Measurements from ENCODE around the gene ZNF778.
"Not testable (repeated sequence)": the region's sequence is repeated elsewhere in the genome, so short reads cannot be mapped to it uniquely, and the experiment has no call there.

The ZNF778 gene

DNA sequence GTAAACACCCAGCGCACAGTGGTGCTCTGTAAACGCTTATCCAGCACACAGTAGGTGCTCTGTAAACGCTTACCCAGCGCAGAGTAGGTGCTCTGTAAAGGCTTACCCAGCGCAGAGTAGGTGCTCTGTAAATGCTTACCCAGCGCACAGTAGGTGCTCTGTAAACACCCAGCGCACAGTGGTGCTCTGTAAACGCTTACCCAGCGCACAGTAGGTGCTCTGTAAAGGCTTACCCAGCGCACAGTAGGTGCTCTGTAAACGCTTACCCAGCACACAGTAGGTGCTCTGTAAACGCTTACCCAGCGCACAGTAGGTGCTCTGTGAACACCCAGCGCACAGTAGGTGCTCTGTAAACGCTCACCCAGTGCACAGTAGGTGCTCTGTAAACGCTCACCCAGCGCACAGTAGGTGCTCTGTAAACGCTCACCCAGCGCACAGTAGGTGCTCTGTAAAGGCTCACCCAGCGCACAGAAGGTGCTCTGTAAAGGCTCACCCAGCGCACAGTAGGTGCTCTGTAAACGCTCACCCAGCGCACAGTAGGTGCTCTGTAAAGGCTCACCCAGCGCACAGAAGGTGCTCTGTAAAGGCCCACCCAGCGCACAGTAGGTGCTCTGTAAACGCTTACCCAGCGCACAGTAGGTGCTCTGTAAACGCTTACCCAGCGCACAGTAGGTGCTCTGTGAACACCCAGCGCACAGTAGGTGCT lies 31.5 kb upstream of the ZNF778 start:
- not testable (repeated sequence) for H3K9ac ChIP-seq (ENCODE audit: low read length); H3K4me1 ChIP-seq (ENCODE audit: control insufficient read depth, insufficient read depth, low read length); H3K9me3 ChIP-seq (ENCODE audit: control insufficient read depth, low read length); H3K4me3 ChIP-seq (ENCODE audit: low read length); H3K36me3 ChIP-seq (ENCODE audit: control insufficient read depth, insufficient read depth, low read length); H3K27me3 ChIP-seq (ENCODE audit: control insufficient read depth, insufficient read depth, low read length)

- not testable (repeated sequence) for H3K4me3 ChIP-seq (ENCODE audit: low read length)
Observed at GRCh38 chr16:89186593-89187031, 30.9 kb upstream of the ZNF778 start.

GRCh38 chr16:89187032-89187769 lies 30.3 kb upstream of the ZNF778 start:
- Histone ChIP-seq H3K4me3 (ENCODE audit: low read length) (no peak overlapping the region), H3K27me3 (ENCODE audit: control insufficient read depth, insufficient read depth, low read length) (peaks cover 7% of the 10 kb centered on the region), H3K36me3 (ENCODE audit: control insufficient read depth, insufficient read depth, low read length) (no peaks in the 10 kb centered on the region), H3K4me1 (ENCODE audit: control insufficient read depth, insufficient read depth, low read length) (peaks cover 2% of the 10 kb centered on the region), H3K9ac (ENCODE audit: low read length) (no peak overlapping the region), H3K9me3 (ENCODE audit: control insufficient read depth, low read length) (no peaks in the 10 kb centered on the region)

More at GRCh38 chr16:89186593-89187031, 30.9 kb upstream of the ZNF778 start:
- not testable (repeated sequence) for H3K9ac ChIP-seq (ENCODE audit: low read length); H3K9me3 ChIP-seq (ENCODE audit: control insufficient read depth, low read length); H3K27me3 ChIP-seq (ENCODE audit: control insufficient read depth, insufficient read depth, low read length); H3K4me1 ChIP-seq (ENCODE audit: control insufficient read depth, insufficient read depth, low read length); H3K36me3 ChIP-seq (ENCODE audit: control insufficient read depth, insufficient read depth, low read length)

DNA sequence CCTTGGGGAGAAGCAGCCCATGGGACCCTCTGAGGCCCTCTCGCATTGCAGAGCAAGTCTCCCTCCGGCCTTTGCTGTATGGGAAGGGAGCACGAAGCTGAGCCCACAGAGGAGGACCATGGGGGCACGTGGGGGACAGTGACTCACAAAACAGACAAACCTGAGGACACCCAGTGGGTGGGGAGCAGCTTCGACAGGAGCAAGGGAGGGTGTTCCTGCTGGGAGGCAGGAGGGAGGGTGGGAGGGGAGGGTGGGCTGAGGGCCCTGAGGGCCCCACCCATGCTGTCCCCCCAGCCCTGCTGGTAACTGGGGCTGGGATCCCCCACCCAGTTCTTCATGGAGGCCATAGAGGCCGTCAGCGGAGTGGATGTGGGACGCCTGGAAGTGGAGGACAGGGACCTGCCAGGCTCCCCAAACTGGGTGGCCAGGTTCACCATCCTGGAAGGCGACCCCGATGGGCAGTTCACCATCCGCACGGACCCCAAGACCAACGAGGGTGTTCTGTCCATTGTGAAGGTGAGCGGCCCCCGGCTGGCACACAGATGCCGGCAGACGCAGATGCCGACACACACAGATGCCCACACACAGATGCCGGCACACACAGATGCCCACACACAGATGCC lies 29.6 kb upstream of the ZNF778 start:
- no peaks in the 10 kb centered on the region for H3K9me3 ChIP-seq (ENCODE audit: control insufficient read depth, low read length)
- H3K9ac ChIP-seq (ENCODE audit: low read length), result no peak overlapping the region
- H3K4me1 ChIP-seq (ENCODE audit: control insufficient read depth, insufficient read depth, low read length), result peaks cover 3% of the 10 kb centered on the region
- H3K36me3 ChIP-seq (ENCODE audit: control insufficient read depth, insufficient read depth, low read length), result no peaks in the 10 kb centered on the region
- peaks cover 7% of the 10 kb centered on the region for H3K27me3 ChIP-seq (ENCODE audit: control insufficient read depth, insufficient read depth, low read length)
- H3K4me3 ChIP-seq (ENCODE audit: low read length), result no peak overlapping the region

DNA sequence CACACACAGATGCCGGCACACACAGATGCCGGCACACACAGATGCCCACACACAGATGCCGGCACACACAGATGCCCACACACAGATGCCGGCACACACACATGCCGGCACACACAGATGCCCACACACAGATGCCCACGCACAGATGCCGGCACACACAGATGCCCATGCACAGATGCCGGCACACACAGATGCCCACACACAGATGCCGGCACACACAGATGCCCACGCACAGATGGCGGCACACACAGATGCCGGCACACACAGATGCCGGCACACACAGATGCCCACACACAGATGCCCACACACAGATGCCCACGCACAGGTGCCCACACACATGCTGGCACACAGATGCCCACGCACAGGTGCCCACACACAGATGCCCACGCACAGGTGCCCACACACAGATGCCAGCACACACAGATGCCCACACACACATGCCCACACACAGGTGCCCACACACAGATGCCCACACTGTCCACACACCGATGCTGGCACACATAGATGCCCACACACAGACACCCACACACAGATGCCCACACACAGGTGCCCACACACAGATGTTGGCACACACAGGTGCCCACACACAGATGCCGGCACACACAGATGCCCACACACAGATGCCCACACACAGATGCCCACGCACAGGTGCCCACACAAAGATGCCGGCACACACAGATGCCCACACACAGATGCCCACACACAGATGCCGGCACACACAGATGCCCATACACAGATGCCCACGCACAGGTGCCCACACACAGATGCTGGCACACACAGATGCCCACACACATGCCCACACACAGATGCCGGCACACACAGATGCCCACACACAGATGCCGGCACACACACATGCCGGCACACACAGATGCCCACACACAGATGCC lies 28.8 kb upstream of the ZNF778 start:
- not testable (repeated sequence) for H3K9ac ChIP-seq (ENCODE audit: low read length); H3K27me3 ChIP-seq (ENCODE audit: control insufficient read depth, insufficient read depth, low read length); H3K4me3 ChIP-seq (ENCODE audit: low read length); H3K9me3 ChIP-seq (ENCODE audit: control insufficient read depth, low read length); H3K36me3 ChIP-seq (ENCODE audit: control insufficient read depth, insufficient read depth, low read length); H3K4me1 ChIP-seq (ENCODE audit: control insufficient read depth, insufficient read depth, low read length)

GRCh38 chr16:89189358-89190025 lies 28.0 kb upstream of the ZNF778 start:
- peaks cover 3% of the 10 kb centered on the region for H3K4me1 ChIP-seq (ENCODE audit: control insufficient read depth, insufficient read depth, low read length)
- no peaks in the 10 kb centered on the region for H3K9me3 ChIP-seq (ENCODE audit: control insufficient read depth, low read length)
- no peaks in the 10 kb centered on the region for H3K36me3 ChIP-seq (ENCODE audit: control insufficient read depth, insufficient read depth, low read length)
- peaks cover 13% of the 10 kb centered on the region for H3K27me3 ChIP-seq (ENCODE audit: control insufficient read depth, insufficient read depth, low read length)
- H3K4me3 ChIP-seq (ENCODE audit: low read length), result no peak overlapping the region
- H3K9ac ChIP-seq (ENCODE audit: low read length), result no peak overlapping the region

GRCh38 chr16:89190150-89190958 lies 27.1 kb upstream of the ZNF778 start:
- Histone ChIP-seq H3K36me3 (ENCODE audit: control insufficient read depth, insufficient read depth, low read length) (no peaks in the 10 kb centered on the region), H3K4me3 (ENCODE audit: low read length) (no peak overlapping the region), H3K4me1 (ENCODE audit: control insufficient read depth, insufficient read depth, low read length) (peaks cover 3% of the 10 kb centered on the region), H3K9me3 (ENCODE audit: control insufficient read depth, low read length) (no peaks in the 10 kb centered on the region), H3K27me3 (ENCODE audit: control insufficient read depth, insufficient read depth, low read length) (peaks cover 13% of the 10 kb centered on the region), H3K9ac (ENCODE audit: low read length) (no peak overlapping the region)

- no peak overlapping the region for H3K9ac ChIP-seq (ENCODE audit: low read length)
- peaks cover 13% of the 10 kb centered on the region for H3K27me3 ChIP-seq (ENCODE audit: control insufficient read depth, insufficient read depth, low read length)
- no peaks in the 10 kb centered on the region for H3K36me3 ChIP-seq (ENCODE audit: control insufficient read depth, insufficient read depth, low read length)
- peaks cover 3% of the 10 kb centered on the region for H3K4me1 ChIP-seq (ENCODE audit: control insufficient read depth, insufficient read depth, low read length)
- H3K4me3 ChIP-seq (ENCODE audit: low read length), result no peak overlapping the region
- no peaks in the 10 kb centered on the region for H3K9me3 ChIP-seq (ENCODE audit: control insufficient read depth, low read length)
Observed at GRCh38 chr16:89191033-89191900, 26.2 kb upstream of the ZNF778 start.

- Histone ChIP-seq H3K9ac (ENCODE audit: low read length) (no peak overlapping the region), H3K27me3 (ENCODE audit: control insufficient read depth, insufficient read depth, low read length) (peaks cover 13% of the 10 kb centered on the region), H3K4me1 (ENCODE audit: control insufficient read depth, insufficient read depth, low read length) (peaks cover 3% of the 10 kb centered on the region), H3K4me3 (ENCODE audit: low read length) (no peak overlapping the region), H3K36me3 (ENCODE audit: control insufficient read depth, insufficient read depth, low read length) (no peaks in the 10 kb centered on the region), H3K9me3 (ENCODE audit: control insufficient read depth, low read length) (no peaks in the 10 kb centered on the region)
Observed at GRCh38 chr16:89191901-89192185, 25.7 kb upstream of the ZNF778 start.

- peaks cover 15% of the 10 kb centered on the region for H3K27me3 ChIP-seq (ENCODE audit: control insufficient read depth, insufficient read depth, low read length)
- H3K36me3 ChIP-seq (ENCODE audit: control insufficient read depth, insufficient read depth, low read length); H3K9me3 ChIP-seq (ENCODE audit: control insufficient read depth, low read length); H3K4me3 ChIP-seq (ENCODE audit: low read length); H3K9ac ChIP-seq (ENCODE audit: low read length); H3K4me1 ChIP-seq (ENCODE audit: control insufficient read depth, insufficient read depth, low read length): not testable (repeated sequence)
Observed at GRCh38 chr16:89192186-89192955, 25.1 kb upstream of the ZNF778 start.
